ENCODE results near the gene CACNB2. TPM values are rescaled to one million over a fixed set of nuclear protein-coding genes. Genes with fewer than 3 reads are reported as not detected.

The CACNB2 gene
- total RNA-seq, 3 donors from 2014 or later, result not detected

- Mint-ChIP-seq H3K27me3 (ENCODE audit: low read depth) (no peaks in the 10 kb centered on the region), H3K4me1 (ENCODE audit: low read depth) (peaks cover 8% of the 10 kb centered on the region), H3K36me3 (ENCODE audit: insufficient read depth) (no peaks in the 10 kb centered on the region), H3K9me3 (no peaks in the 10 kb centered on the region), H3K4me3 (no peak overlapping the region)
- ATAC-seq, result no peak
- DNase-seq, result no peak
Observed at GRCh38 chr10:18401416-18402195, 261.4 kb downstream of the CACNB2 start.

GRCh38 chr10:18402853-18403252 is 262.6 kb downstream of the CACNB2 start:
- no peaks in the 10 kb centered on the region for H3K9me3 Mint-ChIP-seq
- no peak for DNase-seq

GRCh38 chr10:18404530-18404929 is 264.3 kb downstream of the CACNB2 start:
- peaks cover 8% of the 10 kb centered on the region for H3K4me1 Mint-ChIP-seq (ENCODE audit: low read depth)
- H3K27me3 Mint-ChIP-seq (ENCODE audit: low read depth), result no peaks in the 10 kb centered on the region
- H3K36me3 Mint-ChIP-seq (ENCODE audit: insufficient read depth), result no peaks in the 10 kb centered on the region
- H3K9me3 Mint-ChIP-seq, result no peaks in the 10 kb centered on the region
- ATAC-seq (no peak), DNase-seq (no peak)
- no peak overlapping the region for H3K4me3 Mint-ChIP-seq

More at GRCh38 chr10:18402853-18403252, 262.6 kb downstream of the CACNB2 start:
- H3K4me1 Mint-ChIP-seq (ENCODE audit: low read depth), result peaks cover 8% of the 10 kb centered on the region
- H3K36me3 Mint-ChIP-seq (ENCODE audit: insufficient read depth), result no peaks in the 10 kb centered on the region
- no peak overlapping the region for H3K4me3 Mint-ChIP-seq
- H3K27me3 Mint-ChIP-seq (ENCODE audit: low read depth), result no peaks in the 10 kb centered on the region
- ATAC-seq, result no peak

GRCh38 chr10:18406136-18406535 is 265.9 kb downstream of the CACNB2 start:
- ATAC-seq (no peak), DNase-seq (no peak)
- H3K4me1 Mint-ChIP-seq (ENCODE audit: low read depth), result no peaks in the 10 kb centered on the region
- H3K4me3 Mint-ChIP-seq, result no peak overlapping the region
- no peaks in the 10 kb centered on the region for H3K27me3 Mint-ChIP-seq (ENCODE audit: low read depth)
- H3K9me3 Mint-ChIP-seq, result no peaks in the 10 kb centered on the region
- H3K36me3 Mint-ChIP-seq (ENCODE audit: insufficient read depth), result no peaks in the 10 kb centered on the region

- no peak for ATAC-seq
- no peak for DNase-seq
- Mint-ChIP-seq H3K36me3 (ENCODE audit: insufficient read depth) (no peaks in the 10 kb centered on the region), H3K4me1 (ENCODE audit: low read depth) (no peaks in the 10 kb centered on the region), H3K27me3 (ENCODE audit: low read depth) (no peaks in the 10 kb centered on the region), H3K4me3 (no peak overlapping the region), H3K9me3 (no peaks in the 10 kb centered on the region)
Observed at GRCh38 chr10:18409599-18410397, 269.6 kb downstream of the CACNB2 start.

GRCh38 chr10:18414061-18414460 is 273.8 kb downstream of the CACNB2 start:
- peaks cover 5% of the 10 kb centered on the region for H3K27me3 Mint-ChIP-seq (ENCODE audit: low read depth)
- H3K4me1 Mint-ChIP-seq (ENCODE audit: low read depth), result no peaks in the 10 kb centered on the region
- peaks cover 8% of the 10 kb centered on the region for H3K9me3 Mint-ChIP-seq
- ATAC-seq (no peak), DNase-seq (no peak)
- H3K36me3 Mint-ChIP-seq (ENCODE audit: insufficient read depth), result no peaks in the 10 kb centered on the region
- H3K4me3 Mint-ChIP-seq, result no peak overlapping the region

GRCh38 chr10:18417950-18418527 is 277.8 kb downstream of the CACNB2 start:
- no peaks in the 10 kb centered on the region for H3K4me1 Mint-ChIP-seq (ENCODE audit: low read depth)
- H3K27me3 Mint-ChIP-seq (ENCODE audit: low read depth), result peaks cover 5% of the 10 kb centered on the region
- H3K4me3 Mint-ChIP-seq, result no peak overlapping the region
- DNase-seq (no peak), ATAC-seq (no peak)
- H3K9me3 Mint-ChIP-seq, result peaks cover 8% of the 10 kb centered on the region
- no peaks in the 10 kb centered on the region for H3K36me3 Mint-ChIP-seq (ENCODE audit: insufficient read depth)

GRCh38 chr10:18418541-18419215 is 278.5 kb downstream of the CACNB2 start:
- DNase-seq (no peak), ATAC-seq (no peak)
- H3K36me3 Mint-ChIP-seq (ENCODE audit: insufficient read depth), result no peaks in the 10 kb centered on the region
- no peaks in the 10 kb centered on the region for H3K4me1 Mint-ChIP-seq (ENCODE audit: low read depth)
- peaks cover 8% of the 10 kb centered on the region for H3K9me3 Mint-ChIP-seq
- peaks cover 5% of the 10 kb centered on the region for H3K27me3 Mint-ChIP-seq (ENCODE audit: low read depth)
- H3K4me3 Mint-ChIP-seq, result no peak overlapping the region

- no peaks in the 10 kb centered on the region for H3K36me3 Mint-ChIP-seq (ENCODE audit: insufficient read depth)
- H3K4me3 Mint-ChIP-seq, result no peak overlapping the region
- H3K4me1 Mint-ChIP-seq (ENCODE audit: low read depth), result no peaks in the 10 kb centered on the region
- H3K9me3 Mint-ChIP-seq, result peaks cover 8% of the 10 kb centered on the region
- ATAC-seq (no peak), DNase-seq (no peak)
- H3K27me3 Mint-ChIP-seq (ENCODE audit: low read depth), result peaks cover 5% of the 10 kb centered on the region
Observed at GRCh38 chr10:18419945-18420344, 279.7 kb downstream of the CACNB2 start.

GRCh38 chr10:18421726-18422293 is 281.6 kb downstream of the CACNB2 start:
- Mint-ChIP-seq H3K4me3 (no peak overlapping the region), H3K27me3 (ENCODE audit: low read depth) (peaks cover 5% of the 10 kb centered on the region), H3K9me3 (peaks cover 4% of the 10 kb centered on the region), H3K4me1 (ENCODE audit: low read depth) (no peaks in the 10 kb centered on the region), H3K36me3 (ENCODE audit: insufficient read depth) (no peaks in the 10 kb centered on the region)
- ATAC-seq (no peak), DNase-seq (no peak)

- peaks cover 4% of the 10 kb centered on the region for H3K9me3 Mint-ChIP-seq
- ATAC-seq (no peak), DNase-seq (no peak)
- peaks cover under 1% of the 10 kb centered on the region for H3K27me3 Mint-ChIP-seq (ENCODE audit: low read depth)
- no peaks in the 10 kb centered on the region for H3K36me3 Mint-ChIP-seq (ENCODE audit: insufficient read depth)
- H3K4me1 Mint-ChIP-seq (ENCODE audit: low read depth), result no peaks in the 10 kb centered on the region
- H3K4me3 Mint-ChIP-seq, result no peak overlapping the region
Observed at GRCh38 chr10:18423058-18423637, 282.9 kb downstream of the CACNB2 start.

GRCh38 chr10:18424200-18424599 is 284.0 kb downstream of the CACNB2 start:
- H3K4me1 Mint-ChIP-seq (ENCODE audit: low read depth), result no peaks in the 10 kb centered on the region
- ATAC-seq (no peak), DNase-seq (no peak)
- H3K36me3 Mint-ChIP-seq (ENCODE audit: insufficient read depth), result no peaks in the 10 kb centered on the region
- H3K4me3 Mint-ChIP-seq, result no peak overlapping the region
- H3K9me3 Mint-ChIP-seq, result no peaks in the 10 kb centered on the region
- peaks cover 3% of the 10 kb centered on the region for H3K27me3 Mint-ChIP-seq (ENCODE audit: low read depth)

- Mint-ChIP-seq H3K4me1 (ENCODE audit: low read depth) (no peaks in the 10 kb centered on the region), H3K9me3 (no peaks in the 10 kb centered on the region), H3K27me3 (ENCODE audit: low read depth) (peaks cover 3% of the 10 kb centered on the region), H3K36me3 (ENCODE audit: insufficient read depth) (no peaks in the 10 kb centered on the region), H3K4me3 (no peak overlapping the region)
- ATAC-seq (no peak), DNase-seq (no peak)
Observed at GRCh38 chr10:18429335-18429734, 289.1 kb downstream of the CACNB2 start.

GRCh38 chr10:18436902-18437301 is 296.7 kb downstream of the CACNB2 start:
- H3K4me3 Mint-ChIP-seq, result no peak overlapping the region
- H3K27me3 Mint-ChIP-seq (ENCODE audit: low read depth), result no peaks in the 10 kb centered on the region
- H3K36me3 Mint-ChIP-seq (ENCODE audit: insufficient read depth), result no peaks in the 10 kb centered on the region
- no peaks in the 10 kb centered on the region for H3K9me3 Mint-ChIP-seq
- H3K4me1 Mint-ChIP-seq (ENCODE audit: low read depth), result no peaks in the 10 kb centered on the region
- DNase-seq (no peak), ATAC-seq (no peak)
